GM18511 (cell line): Measurements from ENCODE around the gene MYOM1.
A peak's percentile ranks its signal among the peaks of the same experiment; 100 is the strongest.
"Not testable (repeated sequence)": the region's sequence is repeated elsewhere in the genome, so short reads cannot be mapped to it uniquely, and the experiment has no call there.

Source experiments
- ATAC-seq: cut with Tn5 transposase; IDR thresholded peaks from one replicate; pipeline ENCODE4 v1.9.1; 2021; ENCODE audit warnings: mild to moderate bottlenecking, moderate library complexity; ENCODE audit not compliant: unreplicated experiment

The MYOM1 gene

GRCh38 chr18:3221496-3221895 is 1.7 kb upstream of the MYOM1 start:
- ATAC-seq: no peak

- ATAC-seq: not testable (repeated sequence)
Observed at GRCh38 chr18:3220868-3221267, 1.1 kb upstream of the MYOM1 start.

- ATAC-seq: no peak
Observed at GRCh38 chr18:3219241-3219630, 532 bp downstream of the MYOM1 start.

GRCh38 chr18:3218819-3219218 is 949 bp downstream of the MYOM1 start:
- ATAC-seq: no peak

GRCh38 chr18:3217948-3218647 is 1.7 kb downstream of the MYOM1 start:
- no peak for ATAC-seq

GRCh38 chr18:3216987-3217386 is 2.8 kb downstream of the MYOM1 start:
- ATAC-seq: no peak

- no peak for ATAC-seq
Observed at GRCh38 chr18:3214855-3215637, 4.7 kb downstream of the MYOM1 start.

- no peak for ATAC-seq
Observed at GRCh38 chr18:3213300-3214059, 6.3 kb downstream of the MYOM1 start.

- ATAC-seq: no peak
Observed at GRCh38 chr18:3212657-3213056, 7.1 kb downstream of the MYOM1 start.

GRCh38 chr18:3211236-3211992 is 8.4 kb downstream of the MYOM1 start:
- ATAC-seq: no peak

GRCh38 chr18:3209859-3210569 is 9.8 kb downstream of the MYOM1 start:
- peak; percentile 92 for ATAC-seq

- ATAC-seq: no peak
Observed at GRCh38 chr18:3207565-3207964, 12.2 kb downstream of the MYOM1 start.

GRCh38 chr18:3205239-3205638 is 14.5 kb downstream of the MYOM1 start:
- no peak for ATAC-seq

- no peak for ATAC-seq
Observed at GRCh38 chr18:3199942-3200645, 19.7 kb downstream of the MYOM1 start.

GRCh38 chr18:3198260-3198860 is 21.4 kb downstream of the MYOM1 start:
- ATAC-seq: not testable (repeated sequence)

- ATAC-seq: no peak
Observed at GRCh38 chr18:3194947-3195612, 24.7 kb downstream of the MYOM1 start.

GRCh38 chr18:3193331-3193730 is 26.4 kb downstream of the MYOM1 start:
- ATAC-seq: no peak

- no peak for ATAC-seq
Observed at GRCh38 chr18:3192752-3193151, 27.0 kb downstream of the MYOM1 start.

- no peak for ATAC-seq
Observed at GRCh38 chr18:3192286-3192685, 27.5 kb downstream of the MYOM1 start.
